Prostate gland (tissue), 2 donors: ENCODE data around the gene EP400.

ENCODE experiments used
- CTCF ChIP-seq, 4 experiments: fragments of 200-600 bp in 2 of 4; fragments of 450-650 bp in 2 of 4; sonication (generic) in 2 of 4; IDR thresholded peaks; 1 replicate in 3 of 4; 2 replicates in 1 of 4; pipeline ENCODE4 v1.5.1; 2016 to 2019; ENCODE audit warnings: antibody characterized with exemption in 4 of 4, mild to moderate bottlenecking in 2 of 4, moderate library complexity in 2 of 4
- POLR2A ChIP-seq: fragments of 450-650 bp; IDR thresholded peaks from one replicate; pipeline ENCODE4 v1.6.1; 2016; ENCODE audit warnings: antibody characterized with exemption, mild to moderate bottlenecking
- POLR2AphosphoS5 ChIP-seq: sonication (generic); formaldehyde crosslinking; IDR thresholded peaks from one replicate; pipeline ENCODE4 v1.6.1; 2017; ENCODE audit warnings: antibody characterized with exemption

GRCh38 chr12:132056951-132057350 lies 107.2 kb downstream of the EP400 start:
- TF ChIP-seq CTCF (IDR thresholded peaks at IDR 0.05) (no peak), POLR2A (no peak), POLR2AphosphoS5 (no peak)
